Esophagus muscularis mucosa (tissue), 4 donors: Measurements from ENCODE around the gene PLEKHA5.

ENCODE experiments used
- CTCF ChIP-seq, 3 experiments: fragments of 200-600 bp in 2 of 3; fragments of 450-650 bp in 1 of 3; sonication (generic) in 2 of 3; IDR thresholded peaks; one replicate each; pipeline ENCODE4 v1.5.1; 2017 to 2019; ENCODE audit warnings: antibody characterized with exemption in 3 of 3, mild to moderate bottlenecking in 2 of 3, moderate library complexity in 1 of 3
- EP300 ChIP-seq: sonication (generic); formaldehyde crosslinking; IDR thresholded peaks from one replicate; pipeline ENCODE4 v1.6.1; 2017; ENCODE audit warnings: antibody characterized with exemption
- POLR2A ChIP-seq: fragments of 450-650 bp; IDR thresholded peaks from one replicate; pipeline ENCODE4 v1.6.1; 2017; ENCODE audit warnings: antibody characterized with exemption, moderate library complexity, mild to moderate bottlenecking, low read depth
- POLR2AphosphoS5 ChIP-seq, 2 donors: sonication (generic); formaldehyde crosslinking; IDR thresholded peaks; one replicate each; pipeline ENCODE4 v1.6.1; 2017; ENCODE audit warnings: antibody characterized with exemption in 2 of 2

- TF ChIP-seq CTCF (IDR thresholded peaks at IDR 0.05) (no peak), POLR2A (no peak), EP300 (no peak), POLR2AphosphoS5 (IDR thresholded peaks at IDR 0.05) (no peak)
These were observed 172.6 kb downstream of the PLEKHA5 start for GRCh38 chr12:19302100-19302640.
